OCI-LY7 (cell line): ENCODE data around the gene DTD2.

Experiments
- CTCF ChIP-seq: fragments of 200-600 bp; sonication (generic); conservative IDR thresholded peaks from 2 replicates; pipeline ENCODE4 v1.5.1; 2014; ENCODE audit warnings: mild to moderate bottlenecking, antibody characterized with exemption, low read length, moderate library complexity, mixed read lengths
- EZH2phosphoT487 ChIP-seq: fragments of 200-600 bp; sonication (generic); IDR thresholded peaks from 2 replicates; pipeline ENCODE4 v1.6.1; 2018; ENCODE audit warnings: low read depth, borderline replicate concordance, mild to moderate bottlenecking, mixed run types, antibody characterized with exemption, low read length, moderate library complexity, mixed read lengths

- TF ChIP-seq CTCF (no peak), EZH2phosphoT487 (no peak)
Observed at GRCh38 chr14:31410048-31410650, 47.2 kb downstream of the DTD2 start.
